H54 (cell line): Measurements from ENCODE around the gene USE1.

ENCODE experiments used
- DNase-seq: peaks from one replicate; pipeline ENCODE4 v3.0.0; 2011; ENCODE audit warnings: low spot score, mixed read lengths; ENCODE audit not compliant: insufficient read length
- FAIRE-seq: peaks from 3 replicates; lab custom pipeline; 2011; peaks lifted over from hg19 to GRCh38; lab: Jason Lieb, UNC
- POLR2A ChIP-seq: IDR thresholded peaks from 2 replicates; pipeline ENCODE4 v1.6.1; 2011; ENCODE audit warnings: low read depth, mild to moderate bottlenecking, low read length

Gene USE1

DNA sequence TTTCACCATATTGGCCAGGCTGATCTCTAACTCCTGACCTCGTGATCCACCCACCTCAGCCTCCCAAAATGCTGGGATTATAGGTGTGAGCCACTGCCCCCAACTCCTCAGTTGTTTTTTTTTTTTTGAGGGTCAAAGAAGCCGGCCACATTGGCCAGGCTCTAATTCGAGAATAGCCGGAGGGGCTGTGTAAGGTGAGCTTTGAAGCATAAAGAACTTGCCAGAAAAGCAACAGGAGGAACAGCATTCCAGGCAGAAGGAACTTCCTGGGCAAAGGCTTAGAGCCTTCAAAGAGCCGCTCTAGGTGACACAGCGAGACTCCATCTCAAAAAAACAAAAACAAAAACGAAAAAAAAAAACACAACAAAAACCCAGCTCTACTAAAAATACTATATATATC is 50.9 kb downstream of the USE1 start:
- TF ChIP-seq POLR2A = no peak
- no peak for DNase-seq
- FAIRE-seq = no peak

DNA sequence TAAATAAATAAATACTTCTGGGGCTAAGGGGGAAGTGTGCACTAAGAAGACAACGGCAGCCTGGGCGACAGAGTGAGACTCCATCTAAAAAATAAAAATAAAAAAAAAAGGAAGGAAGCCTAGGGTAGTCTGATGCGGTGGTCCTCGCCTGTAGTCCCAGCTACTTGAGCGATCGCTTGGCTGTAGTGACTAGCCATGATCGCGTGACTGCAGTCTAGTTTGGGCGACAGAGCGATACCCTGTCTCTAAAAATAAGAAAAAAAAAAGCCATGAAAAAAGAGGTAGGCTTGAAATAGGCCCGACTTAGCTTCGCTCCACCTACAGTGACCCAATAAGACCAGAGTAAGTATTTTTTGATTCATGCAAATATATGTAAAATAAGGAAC is 51.4 kb downstream of the USE1 start:
- no peak for FAIRE-seq
- TF ChIP-seq POLR2A = no peak
- DNase-seq = no peak

- FAIRE-seq = peak; percentile 91
- TF ChIP-seq POLR2A = peak; percentile 59
- peak; percentile 97 for DNase-seq
Observed at GRCh38 chr19:17266975-17267788, 52.0 kb downstream of the USE1 start, which contains the start of gene BABAM1. BABAM1 (plus strand) TSS chr19:17267443; CDS start chr19:17268807, 1,364 bp downstream.

DNA sequence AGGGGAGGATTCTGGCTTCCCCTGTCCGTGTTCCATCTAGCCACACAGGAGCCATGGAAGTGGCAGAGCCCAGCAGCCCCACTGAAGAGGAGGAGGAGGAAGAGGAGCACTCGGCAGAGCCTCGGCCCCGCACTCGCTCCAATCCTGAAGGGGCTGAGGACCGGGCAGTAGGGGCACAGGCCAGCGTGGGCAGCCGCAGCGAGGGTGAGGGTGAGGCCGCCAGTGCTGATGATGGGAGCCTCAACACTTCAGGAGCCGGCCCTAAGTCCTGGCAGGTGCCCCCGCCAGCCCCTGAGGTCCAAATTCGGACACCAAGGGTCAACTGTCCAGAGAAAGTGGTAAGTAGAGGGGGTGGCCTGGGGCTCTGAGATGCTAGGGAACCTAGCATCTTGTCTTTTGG is 53.6 kb downstream of the USE1 start:
- DNase-seq (no peak), FAIRE-seq (no peak)
- TF ChIP-seq POLR2A = no peak
